HepG2 (cell line): Measurements from ENCODE around the gene FRAS1. TPM values are rescaled to one million over a fixed set of nuclear protein-coding genes. Genes with fewer than 3 reads are reported as not detected.

Source experiments
- FLYWCH1 ChIP-seq: sonication (generic); formaldehyde crosslinking; IDR thresholded peaks from 2 replicates; pipeline ENCODE4 v1.8.1; 2023; ENCODE audit warnings: mild to moderate bottlenecking, missing genetic modification reagents
- HMG20A ChIP-seq: IDR thresholded peaks from 2 replicates; pipeline ENCODE4 v1.6.1; 2016; ENCODE audit warnings: borderline replicate concordance
- KMT2B ChIP-seq: IDR thresholded peaks from 2 replicates; pipeline ENCODE4 v1.6.1; 2016; ENCODE audit warnings: missing genetic modification reagents, missing compliant biosample characterization
- MEIS1 ChIP-seq: sonication (generic); formaldehyde crosslinking; IDR thresholded peaks from 2 replicates; pipeline ENCODE4 v1.9.0; 2021; ENCODE audit warnings: mild to moderate bottlenecking, missing genetic modification reagents, moderate library complexity, borderline replicate concordance
- NR2F1 ChIP-seq, 2 experiments: fragments of 450-650 bp in 1 of 2; formaldehyde crosslinking in 1 of 2; IDR thresholded peaks; 2 replicates each; pipeline versions ENCODE4 v1.5.0 to v1.6.1; 2016 to 2020; ENCODE audit warnings: mild to moderate bottlenecking in 1 of 2, missing compliant biosample characterization in 1 of 2, missing genetic modification reagents in 1 of 2, moderate library complexity in 1 of 2
- ONECUT2 ChIP-seq: sonication (generic); formaldehyde crosslinking; IDR thresholded peaks from 2 replicates; pipeline ENCODE4 v1.4.0; 2020; ENCODE audit warnings: missing genetic modification reagents
- SPEN ChIP-seq: sonication (generic); formaldehyde crosslinking; IDR thresholded peaks from 2 replicates; pipeline ENCODE4 v1.5.1; 2020; ENCODE audit warnings: low read depth, mild to moderate bottlenecking, missing genetic modification reagents
- polyA plus RNA-seq, 8 experiments: library from polyadenylated mRNA; depleted of rRNA in 3 of 8; stranded (reverse) in 7 of 8; unstranded in 1 of 8; fragments of >200 nt; fragmentation: Illumina TruSeq in 4 of 8; extraction: Trizol in 4 of 8; gene quantifications; 2 replicates each; pipeline versions ENCODE4 v1.2.1 to v1.2.3, GENCODE V29; 2011 to 2016; ENCODE audit warnings: low read depth in 4 of 8, missing spikeins in 1 of 8, mixed read lengths in 1 of 8; ENCODE audit not compliant: insufficient read depth in 1 of 8
- total RNA-seq, 5 experiments: library from RNA; depleted of rRNA; stranded (reverse); fragments of >200 nt; fragmentation: Illumina TruSeq; extraction: Trizol; gene quantifications; 2 replicates each; pipeline ENCODE4 v1.2.3, GENCODE V29; 2016; ENCODE audit warnings: low read depth in 1 of 5
- TF ChIP-seq, protein P1 (sequence below): sonication (generic); formaldehyde crosslinking; IDR thresholded peaks from 2 replicates; pipeline ENCODE4 v1.4.0; 2020; ENCODE audit warnings: missing genetic modification reagents, mild to moderate bottlenecking, borderline replicate concordance
- TF ChIP-seq, protein P2 (sequence below): sonication (generic); formaldehyde crosslinking; IDR thresholded peaks from 2 replicates; pipeline ENCODE4 v1.5.0; 2020; ENCODE audit warnings: mild to moderate bottlenecking, missing genetic modification reagents, borderline replicate concordance
- TF ChIP-seq, protein P3 (sequence below): sonication (generic); formaldehyde crosslinking; IDR thresholded peaks from 2 replicates; pipeline ENCODE4 v1.5.1; 2020; ENCODE audit warnings: mild to moderate bottlenecking, missing genetic modification reagents
- TF ChIP-seq, protein P4 (sequence below): sonication (generic); formaldehyde crosslinking; IDR thresholded peaks from 2 replicates; pipeline ENCODE4 v1.9.0; 2021; ENCODE audit warnings: missing genetic modification reagents, borderline replicate concordance
- TF ChIP-seq, protein P5 (sequence below): sonication (generic); formaldehyde crosslinking; IDR thresholded peaks from 2 replicates; pipeline ENCODE4 v1.4.0; 2020; ENCODE audit warnings: mild to moderate bottlenecking, missing genetic modification reagents

Gene FRAS1
- total and polyA plus RNA-seq, 2 of the 13 experiments (the other 11 are each of a cell fraction or from before 2014, with no cell fraction given), result 22.5 to 31.6 TPM

DNA sequence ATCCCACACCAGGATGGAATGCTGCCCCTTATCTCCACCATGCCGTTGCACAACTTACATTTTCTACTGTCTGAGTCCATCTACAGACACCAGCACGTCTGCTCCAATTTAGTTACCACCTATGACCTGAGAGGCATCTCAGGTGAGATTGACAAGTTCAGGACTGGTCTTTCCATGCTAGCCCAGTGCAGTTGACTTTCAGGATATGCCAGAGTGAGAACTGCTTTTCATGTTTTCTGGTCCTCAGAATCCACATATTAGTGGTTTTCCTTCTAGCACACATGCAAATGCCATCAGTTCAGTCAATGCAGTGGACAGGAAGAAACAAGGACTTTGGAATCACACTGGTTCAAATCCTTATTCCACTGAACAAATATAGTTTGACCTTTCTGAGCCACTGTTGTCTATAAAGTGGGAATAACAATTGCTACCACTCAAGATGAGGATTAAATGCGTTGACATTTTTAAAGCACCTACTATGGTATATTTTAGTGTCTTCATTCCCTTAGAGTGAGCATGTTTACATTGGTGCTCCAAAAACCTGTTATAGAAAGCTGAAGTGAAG lies 456.4 kb downstream of the FRAS1 start (continued):
- TF ChIP-seq, protein P1, sequence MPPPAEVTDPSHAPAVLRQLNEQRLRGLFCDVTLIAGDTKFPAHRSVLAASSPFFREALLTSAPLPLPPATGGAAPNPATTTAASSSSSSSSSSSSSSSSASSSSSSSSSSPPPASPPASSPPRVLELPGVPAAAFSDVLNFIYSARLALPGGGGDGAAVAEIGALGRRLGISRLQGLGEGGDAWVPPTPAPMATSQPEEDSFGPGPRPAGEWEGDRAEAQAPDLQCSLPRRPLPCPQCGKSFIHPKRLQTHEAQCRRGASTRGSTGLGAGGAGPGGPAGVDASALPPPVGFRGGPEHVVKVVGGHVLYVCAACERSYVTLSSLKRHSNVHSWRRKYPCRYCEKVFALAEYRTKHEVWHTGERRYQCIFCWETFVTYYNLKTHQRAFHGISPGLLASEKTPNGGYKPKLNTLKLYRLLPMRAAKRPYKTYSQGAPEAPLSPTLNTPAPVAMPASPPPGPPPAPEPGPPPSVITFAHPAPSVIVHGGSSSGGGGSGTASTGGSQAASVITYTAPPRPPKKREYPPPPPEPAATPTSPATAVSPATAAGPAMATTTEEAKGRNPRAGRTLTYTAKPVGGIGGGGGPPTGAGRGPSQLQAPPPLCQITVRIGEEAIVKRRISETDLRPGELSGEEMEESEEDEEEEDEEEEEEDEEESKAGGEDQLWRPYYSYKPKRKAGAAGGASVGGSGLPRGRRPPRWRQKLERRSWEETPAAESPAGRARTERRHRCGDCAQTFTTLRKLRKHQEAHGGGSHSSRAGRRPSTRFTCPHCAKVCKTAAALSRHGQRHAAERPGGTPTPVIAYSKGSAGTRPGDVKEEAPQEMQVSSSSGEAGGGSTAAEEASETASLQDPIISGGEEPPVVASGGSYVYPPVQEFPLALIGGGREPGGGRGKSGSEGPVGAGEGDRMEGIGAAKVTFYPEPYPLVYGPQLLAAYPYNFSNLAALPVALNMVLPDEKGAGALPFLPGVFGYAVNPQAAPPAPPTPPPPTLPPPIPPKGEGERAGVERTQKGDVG (CRISPR knock-in tag), result no peak
- TF ChIP-seq SPEN (CRISPR knock-in tag) (no peak), NR2F1 (CRISPR knock-in tag; IDR thresholded peaks at IDR 0.05) (peak; percentile 46 to 78; a peak in 3 of 4 replicates), HMG20A (CRISPR knock-in tag) (peak; percentile 31; the same call in 1 of the 2 replicates), ONECUT2 (CRISPR knock-in tag) (no peak), FLYWCH1 (CRISPR knock-in tag) (no peak), KMT2B (no peak), MEIS1 (CRISPR knock-in tag) (no peak)
- TF ChIP-seq, protein P2, sequence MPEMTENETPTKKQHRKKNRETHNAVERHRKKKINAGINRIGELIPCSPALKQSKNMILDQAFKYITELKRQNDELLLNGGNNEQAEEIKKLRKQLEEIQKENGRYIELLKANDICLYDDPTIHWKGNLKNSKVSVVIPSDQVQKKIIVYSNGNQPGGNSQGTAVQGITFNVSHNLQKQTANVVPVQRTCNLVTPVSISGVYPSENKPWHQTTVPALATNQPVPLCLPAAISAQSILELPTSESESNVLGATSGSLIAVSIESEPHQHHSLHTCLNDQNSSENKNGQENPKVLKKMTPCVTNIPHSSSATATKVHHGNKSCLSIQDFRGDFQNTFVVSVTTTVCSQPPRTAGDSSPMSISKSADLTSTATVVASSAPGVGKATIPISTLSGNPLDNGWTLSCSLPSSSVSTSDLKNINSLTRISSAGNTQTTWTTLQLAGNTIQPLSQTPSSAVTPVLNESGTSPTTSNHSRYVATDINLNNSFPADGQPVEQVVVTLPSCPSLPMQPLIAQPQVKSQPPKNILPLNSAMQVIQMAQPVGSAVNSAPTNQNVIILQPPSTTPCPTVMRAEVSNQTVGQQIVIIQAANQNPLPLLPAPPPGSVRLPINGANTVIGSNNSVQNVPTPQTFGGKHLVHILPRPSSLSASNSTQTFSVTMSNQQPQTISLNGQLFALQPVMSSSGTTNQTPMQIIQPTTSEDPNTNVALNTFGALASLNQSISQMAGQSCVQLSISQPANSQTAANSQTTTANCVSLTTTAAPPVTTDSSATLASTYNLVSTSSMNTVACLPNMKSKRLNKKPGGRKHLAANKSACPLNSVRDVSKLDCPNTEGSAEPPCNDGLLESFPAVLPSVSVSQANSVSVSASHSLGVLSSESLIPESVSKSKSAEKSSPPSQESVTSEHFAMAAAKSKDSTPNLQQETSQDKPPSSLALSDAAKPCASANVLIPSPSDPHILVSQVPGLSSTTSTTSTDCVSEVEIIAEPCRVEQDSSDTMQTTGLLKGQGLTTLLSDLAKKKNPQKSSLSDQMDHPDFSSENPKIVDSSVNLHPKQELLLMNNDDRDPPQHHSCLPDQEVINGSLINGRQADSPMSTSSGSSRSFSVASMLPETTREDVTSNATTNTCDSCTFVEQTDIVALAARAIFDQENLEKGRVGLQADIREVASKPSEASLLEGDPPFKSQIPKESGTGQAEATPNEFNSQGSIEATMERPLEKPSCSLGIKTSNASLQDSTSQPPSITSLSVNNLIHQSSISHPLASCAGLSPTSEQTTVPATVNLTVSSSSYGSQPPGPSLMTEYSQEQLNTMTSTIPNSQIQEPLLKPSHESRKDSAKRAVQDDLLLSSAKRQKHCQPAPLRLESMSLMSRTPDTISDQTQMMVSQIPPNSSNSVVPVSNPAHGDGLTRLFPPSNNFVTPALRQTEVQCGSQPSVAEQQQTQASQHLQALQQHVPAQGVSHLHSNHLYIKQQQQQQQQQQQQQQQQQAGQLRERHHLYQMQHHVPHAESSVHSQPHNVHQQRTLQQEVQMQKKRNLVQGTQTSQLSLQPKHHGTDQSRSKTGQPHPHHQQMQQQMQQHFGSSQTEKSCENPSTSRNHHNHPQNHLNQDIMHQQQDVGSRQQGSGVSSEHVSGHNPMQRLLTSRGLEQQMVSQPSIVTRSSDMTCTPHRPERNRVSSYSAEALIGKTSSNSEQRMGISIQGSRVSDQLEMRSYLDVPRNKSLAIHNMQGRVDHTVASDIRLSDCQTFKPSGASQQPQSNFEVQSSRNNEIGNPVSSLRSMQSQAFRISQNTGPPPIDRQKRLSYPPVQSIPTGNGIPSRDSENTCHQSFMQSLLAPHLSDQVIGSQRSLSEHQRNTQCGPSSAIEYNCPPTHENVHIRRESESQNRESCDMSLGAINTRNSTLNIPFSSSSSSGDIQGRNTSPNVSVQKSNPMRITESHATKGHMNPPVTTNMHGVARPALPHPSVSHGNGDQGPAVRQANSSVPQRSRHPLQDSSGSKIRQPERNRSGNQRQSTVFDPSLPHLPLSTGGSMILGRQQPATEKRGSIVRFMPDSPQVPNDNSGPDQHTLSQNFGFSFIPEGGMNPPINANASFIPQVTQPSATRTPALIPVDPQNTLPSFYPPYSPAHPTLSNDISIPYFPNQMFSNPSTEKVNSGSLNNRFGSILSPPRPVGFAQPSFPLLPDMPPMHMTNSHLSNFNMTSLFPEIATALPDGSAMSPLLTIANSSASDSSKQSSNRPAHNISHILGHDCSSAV (CRISPR knock-in tag), result no peak
- TF ChIP-seq, protein P3, sequence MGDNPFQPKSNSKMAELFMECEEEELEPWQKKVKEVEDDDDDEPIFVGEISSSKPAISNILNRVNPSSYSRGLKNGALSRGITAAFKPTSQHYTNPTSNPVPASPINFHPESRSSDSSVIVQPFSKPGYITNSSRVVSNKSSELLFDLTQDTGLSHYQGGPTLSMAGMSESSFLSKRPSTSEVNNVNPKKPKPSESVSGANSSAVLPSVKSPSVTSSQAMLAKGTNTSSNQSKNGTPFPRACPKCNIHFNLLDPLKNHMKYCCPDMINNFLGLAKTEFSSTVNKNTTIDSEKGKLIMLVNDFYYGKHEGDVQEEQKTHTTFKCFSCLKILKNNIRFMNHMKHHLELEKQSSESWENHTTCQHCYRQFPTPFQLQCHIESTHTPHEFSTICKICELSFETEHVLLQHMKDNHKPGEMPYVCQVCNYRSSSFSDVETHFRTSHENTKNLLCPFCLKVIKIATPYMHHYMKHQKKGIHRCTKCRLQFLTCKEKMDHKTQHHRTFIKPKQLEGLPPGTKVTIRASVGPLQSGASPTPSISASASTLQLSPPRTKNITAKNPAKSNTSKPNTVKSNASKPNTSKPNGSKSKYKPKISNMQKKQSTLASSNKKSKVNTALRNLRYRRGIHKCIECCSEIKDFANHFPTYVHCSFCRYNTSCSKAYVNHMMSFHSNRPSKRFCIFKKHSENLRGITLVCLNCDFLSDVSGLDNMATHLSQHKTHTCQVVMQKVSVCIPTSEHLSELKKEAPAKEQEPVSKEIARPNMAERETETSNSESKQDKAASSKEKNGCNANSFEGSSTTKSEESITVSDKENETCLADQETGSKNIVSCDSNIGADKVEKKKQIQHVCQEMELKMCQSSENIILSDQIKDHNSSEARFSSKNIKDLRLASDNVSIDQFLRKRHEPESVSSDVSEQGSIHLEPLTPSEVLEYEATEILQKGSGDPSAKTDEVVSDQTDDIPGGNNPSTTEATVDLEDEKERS (CRISPR knock-in tag), result peak; percentile 86
- TF ChIP-seq, protein P4, sequence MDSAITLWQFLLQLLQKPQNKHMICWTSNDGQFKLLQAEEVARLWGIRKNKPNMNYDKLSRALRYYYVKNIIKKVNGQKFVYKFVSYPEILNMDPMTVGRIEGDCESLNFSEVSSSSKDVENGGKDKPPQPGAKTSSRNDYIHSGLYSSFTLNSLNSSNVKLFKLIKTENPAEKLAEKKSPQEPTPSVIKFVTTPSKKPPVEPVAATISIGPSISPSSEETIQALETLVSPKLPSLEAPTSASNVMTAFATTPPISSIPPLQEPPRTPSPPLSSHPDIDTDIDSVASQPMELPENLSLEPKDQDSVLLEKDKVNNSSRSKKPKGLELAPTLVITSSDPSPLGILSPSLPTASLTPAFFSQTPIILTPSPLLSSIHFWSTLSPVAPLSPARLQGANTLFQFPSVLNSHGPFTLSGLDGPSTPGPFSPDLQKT (CRISPR knock-in tag), result no peak
- TF ChIP-seq, protein P5, sequence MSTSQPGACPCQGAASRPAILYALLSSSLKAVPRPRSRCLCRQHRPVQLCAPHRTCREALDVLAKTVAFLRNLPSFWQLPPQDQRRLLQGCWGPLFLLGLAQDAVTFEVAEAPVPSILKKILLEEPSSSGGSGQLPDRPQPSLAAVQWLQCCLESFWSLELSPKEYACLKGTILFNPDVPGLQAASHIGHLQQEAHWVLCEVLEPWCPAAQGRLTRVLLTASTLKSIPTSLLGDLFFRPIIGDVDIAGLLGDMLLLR, result no peak
